Astrocyte of the cerebellum (primary cell): Measurements from ENCODE around the gene SPATA13.
A peak's percentile ranks its signal among the peaks of the same experiment; 100 is the strongest.

Experiments
- DNase-seq: peaks from one replicate; pipeline ENCODE4 v3.0.0-alpha.2; 2011; ENCODE audit warnings: low read depth
- H3K4me3 ChIP-seq: 2 replicates; pipeline ENCODE4 v1.5.1; 2011; ENCODE audit warnings: mild to moderate bottlenecking, low read depth, low read length, moderate library complexity
- in situ Hi-C: cut with HindIII; loops from 2 replicates; pipeline ENCODE4 v1.10.0; 2017; ENCODE audit warnings: low sequenced_read_pairs
- TF ChIP-seq, protein P1 (sequence below): IDR thresholded peaks from 2 replicates; pipeline ENCODE4 v1.5.1; 2012; ENCODE audit warnings: low read length, low read depth, moderate library complexity, mild to moderate bottlenecking; ENCODE audit errors: missing control alignments

Gene SPATA13

DNA sequence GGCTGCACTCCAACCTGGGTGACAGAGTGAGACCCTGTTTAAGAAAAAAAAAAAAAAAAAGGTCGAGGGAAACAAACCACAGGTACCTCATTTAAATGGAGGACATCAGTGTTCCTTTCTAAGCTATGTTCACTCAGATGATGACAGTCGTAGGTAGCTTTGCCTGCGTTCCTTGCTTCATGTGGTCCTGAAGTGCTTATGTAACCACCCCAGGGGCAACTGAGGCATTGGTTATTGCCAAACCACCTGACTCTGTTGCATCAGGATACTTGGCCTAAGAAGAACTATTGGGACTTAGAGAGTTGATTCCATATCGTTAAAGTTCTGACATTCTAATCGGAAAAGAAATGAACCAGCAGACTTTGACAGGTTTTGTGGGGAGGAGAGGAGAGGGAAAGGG lies 51.7 kb downstream of the SPATA13 start:
- in situ Hi-C loops, result loop anchor here (25.0 kb wide), 1 partner anchor 175 kb away; no protein-coding TSS in a partner anchor
- TF ChIP-seq, protein P1, sequence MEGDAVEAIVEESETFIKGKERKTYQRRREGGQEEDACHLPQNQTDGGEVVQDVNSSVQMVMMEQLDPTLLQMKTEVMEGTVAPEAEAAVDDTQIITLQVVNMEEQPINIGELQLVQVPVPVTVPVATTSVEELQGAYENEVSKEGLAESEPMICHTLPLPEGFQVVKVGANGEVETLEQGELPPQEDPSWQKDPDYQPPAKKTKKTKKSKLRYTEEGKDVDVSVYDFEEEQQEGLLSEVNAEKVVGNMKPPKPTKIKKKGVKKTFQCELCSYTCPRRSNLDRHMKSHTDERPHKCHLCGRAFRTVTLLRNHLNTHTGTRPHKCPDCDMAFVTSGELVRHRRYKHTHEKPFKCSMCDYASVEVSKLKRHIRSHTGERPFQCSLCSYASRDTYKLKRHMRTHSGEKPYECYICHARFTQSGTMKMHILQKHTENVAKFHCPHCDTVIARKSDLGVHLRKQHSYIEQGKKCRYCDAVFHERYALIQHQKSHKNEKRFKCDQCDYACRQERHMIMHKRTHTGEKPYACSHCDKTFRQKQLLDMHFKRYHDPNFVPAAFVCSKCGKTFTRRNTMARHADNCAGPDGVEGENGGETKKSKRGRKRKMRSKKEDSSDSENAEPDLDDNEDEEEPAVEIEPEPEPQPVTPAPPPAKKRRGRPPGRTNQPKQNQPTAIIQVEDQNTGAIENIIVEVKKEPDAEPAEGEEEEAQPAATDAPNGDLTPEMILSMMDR, result no peak
- no peak for DNase-seq
- H3K4me3 ChIP-seq, result no peak overlapping the region

- TF ChIP-seq, protein P1, result no peak
- in situ Hi-C loops, result loop anchor here (25.0 kb wide), 1 partner anchor 175 kb away; no protein-coding TSS in a partner anchor
- no peak overlapping the region for H3K4me3 ChIP-seq
- no peak for DNase-seq
Observed at GRCh38 chr13:24212674-24213073, 52.2 kb downstream of the SPATA13 start.

DNA sequence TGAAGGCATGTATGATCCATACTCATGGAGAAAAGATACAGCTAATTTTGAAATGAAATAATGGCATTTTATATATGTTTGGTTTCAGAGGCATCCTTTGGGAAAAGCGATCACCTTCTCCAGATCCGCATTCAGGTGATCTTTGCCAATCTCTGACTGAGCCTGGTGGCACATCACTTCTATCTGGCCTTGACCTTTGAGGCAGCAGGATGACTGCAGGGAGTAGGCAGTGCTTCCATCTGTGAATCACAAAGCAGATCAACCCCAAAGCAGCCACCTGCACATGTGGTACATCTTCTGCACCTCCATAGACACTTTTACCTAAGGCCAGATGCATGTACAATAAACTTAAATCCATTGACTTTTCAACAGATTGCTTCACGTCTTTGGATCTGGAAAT lies 53.4 kb downstream of the SPATA13 start:
- TF ChIP-seq, protein P1, result no peak
- no peak overlapping the region for H3K4me3 ChIP-seq
- in situ Hi-C loops, result loop anchor here (25.0 kb wide), 1 partner anchor 177 kb away; no protein-coding TSS in a partner anchor
- DNase-seq, result no peak

DNA sequence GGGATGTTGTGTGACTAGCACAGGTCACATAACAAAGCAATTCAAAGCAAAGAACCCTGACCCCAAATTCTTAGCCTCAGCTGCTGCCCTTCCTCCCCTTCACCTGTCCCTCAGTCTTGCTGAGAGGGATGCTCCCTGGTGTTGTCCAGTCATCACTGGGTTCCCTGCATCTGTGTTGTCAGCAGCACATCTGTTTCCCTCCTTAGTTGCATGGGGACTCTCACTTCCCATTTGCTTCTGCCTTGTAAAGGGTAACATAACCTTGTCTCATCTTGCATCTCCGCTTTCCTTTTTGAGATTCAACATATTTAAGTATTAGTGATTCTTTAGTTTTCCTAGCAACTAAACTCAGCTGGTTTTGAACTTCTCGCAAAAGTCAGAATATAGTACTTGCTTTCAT lies 54.0 kb downstream of the SPATA13 start:
- no peak for DNase-seq
- H3K4me3 ChIP-seq, result no peak overlapping the region
- TF ChIP-seq, protein P1, result no peak
- in situ Hi-C loops, result loop anchor here (25.0 kb wide), 1 partner anchor 177 kb away; no protein-coding TSS in a partner anchor

DNA sequence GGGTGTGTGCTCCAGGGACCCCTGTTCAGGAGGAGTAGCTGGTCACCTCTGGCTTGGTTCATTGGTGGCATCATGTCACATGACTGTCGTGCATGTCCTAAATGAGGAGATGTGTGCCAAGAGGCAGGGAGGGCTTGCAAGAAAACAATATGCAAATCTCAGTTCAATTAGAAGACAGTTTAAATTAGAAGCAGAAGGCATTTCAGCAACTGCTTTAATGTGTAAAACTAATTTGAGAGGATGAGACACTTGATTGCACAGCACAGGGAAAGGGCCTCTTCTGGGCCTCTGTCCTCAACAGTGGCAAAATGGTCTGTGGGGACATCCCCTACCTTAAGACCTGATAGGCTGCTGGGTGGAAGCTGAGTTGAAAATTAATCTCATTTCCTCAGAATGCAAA lies 54.6 kb downstream of the SPATA13 start:
- DNase-seq, result no peak
- in situ Hi-C loops, result loop anchor here (25.0 kb wide), 1 partner anchor 178 kb away; no protein-coding TSS in a partner anchor
- no peak overlapping the region for H3K4me3 ChIP-seq
- TF ChIP-seq, protein P1, result no peak

DNA sequence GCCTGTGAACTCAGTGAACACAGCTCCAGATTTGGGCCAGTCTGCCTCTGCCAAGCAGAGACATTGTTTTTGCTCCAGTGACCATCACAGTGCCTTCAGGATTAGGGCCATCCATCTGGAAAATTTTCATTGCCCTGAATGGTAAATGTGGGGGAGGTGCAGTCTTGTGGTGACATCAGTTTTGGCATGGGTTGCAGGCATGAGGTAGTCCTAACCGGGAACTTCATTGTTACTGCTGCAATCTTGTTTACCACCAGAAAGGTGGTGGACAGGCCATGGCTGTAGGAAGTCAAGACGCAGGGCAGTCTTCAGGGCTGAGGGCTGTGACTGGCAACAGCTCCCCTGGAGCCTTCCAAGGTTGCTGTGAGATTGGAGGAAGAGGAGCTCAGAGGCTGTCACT lies 55.2 kb downstream of the SPATA13 start:
- peak; percentile 70 for DNase-seq
- TF ChIP-seq, protein P1, result no peak
- in situ Hi-C loops, result loop anchor here (25.0 kb wide), 1 partner anchor 178 kb away; no protein-coding TSS in a partner anchor
- H3K4me3 ChIP-seq, result no peak overlapping the region
